Aorta (tissue), 5 donors: ENCODE measurements around the gene B3GALT5. TPM values are rescaled to one million over a fixed set of nuclear protein-coding genes. Genes with fewer than 3 reads are reported as not detected.

Source experiments
- ATAC-seq: fragments of 200-7000 bp; cut with Tn5 transposase; one replicate; pipeline ENCODE4 v1.9.1; 2022; ENCODE audit warnings: moderate library complexity; ENCODE audit not compliant: low FRiP score
- DNase-seq, 2 donors: peaks; one replicate each; pipeline ENCODE4 v3.0.0-alpha.2; 2020
- H3K27ac ChIP-seq, 2 donors: one replicate each; pipeline ENCODE4 v1.5.1; 2013; ENCODE audit warnings: low read length in 2 of 2, mild to moderate bottlenecking in 2 of 2, moderate library complexity in 2 of 2, control low read depth in 1 of 2, inconsistent platforms in 1 of 2, low read depth in 1 of 2
- H3K27me3 ChIP-seq, 2 donors: one replicate each; pipeline ENCODE4 v1.6.1; 2013; ENCODE audit warnings: control low read depth in 1 of 2, low read length in 1 of 2, mild to moderate bottlenecking in 1 of 2, moderate library complexity in 1 of 2; ENCODE audit not compliant: insufficient read depth in 2 of 2, control insufficient read depth in 1 of 2
- H3K36me3 ChIP-seq, 2 donors: one replicate each; pipeline ENCODE4 v1.6.1; 2013; ENCODE audit warnings: control low read depth in 1 of 2, low read length in 1 of 2, mild to moderate bottlenecking in 1 of 2; ENCODE audit not compliant: insufficient read depth in 2 of 2, control insufficient read depth in 1 of 2
- H3K4me1 ChIP-seq, 2 donors: one replicate each; pipeline ENCODE4 v1.6.1; 2013; ENCODE audit warnings: low read length in 2 of 2, control low read depth in 1 of 2, mild to moderate bottlenecking in 1 of 2, moderate library complexity in 1 of 2; ENCODE audit not compliant: insufficient read depth in 2 of 2, control insufficient read depth in 1 of 2
- H3K4me3 ChIP-seq, 2 donors: one replicate each; pipeline ENCODE4 v1.5.1; 2013; ENCODE audit warnings: low read length in 2 of 2, control low read depth in 1 of 2, mild to moderate bottlenecking in 1 of 2
- H3K9me3 ChIP-seq: one replicate; pipeline ENCODE4 v1.6.1; 2013; ENCODE audit warnings: mild to moderate bottlenecking, low read length; ENCODE audit not compliant: control insufficient read depth
- WGBS, 2 donors: extraction: QIAGEN DNeasy Blood & Tissue Kit; methylation state at CpG; one replicate each; pipeline ENCODE4 v1.1.7; 2013; 5-methylcytosine and 5-hydroxymethylcytosine counted together
- intact Hi-C, 2 donors: fragments of 100-400 bp; cut with DNase I; formaldehyde crosslinking; loops; one replicate each; pipeline versions ENCODE4 v1.14.2 to v1.15.0; 2022
- polyA plus RNA-seq, 2 donors: library from polyadenylated mRNA; stranded (reverse); fragments of 200-250 nt; gene quantifications; one replicate each; pipeline ENCODE4 v1.2.3, GENCODE V29; 2013
- total RNA-seq, 2 donors: library from RNA; stranded (reverse); fragmentation: NEBNext Ultra II Directional; extraction: Animal tissue kit (Norgen Biotek cat#: 25700); gene quantifications; one replicate each; pipeline ENCODE4 v1.2.1, GENCODE V29; 2021
- donor health status: healthy with polysubstance abuse.
- donor health status: Bipolar disorder and iron deficiency.
- donor health status: DM: no; HTN: no; CAD: no.
- donor health status: DM: no; HTN: no; CAD: no.
- donor health status: DM: yes; HTN: yes; CAD: no.

B3GALT5 gene
- total and polyA plus RNA-seq, 4 donors = 0.10 to 0.50 (median 0.30) TPM

DNA sequence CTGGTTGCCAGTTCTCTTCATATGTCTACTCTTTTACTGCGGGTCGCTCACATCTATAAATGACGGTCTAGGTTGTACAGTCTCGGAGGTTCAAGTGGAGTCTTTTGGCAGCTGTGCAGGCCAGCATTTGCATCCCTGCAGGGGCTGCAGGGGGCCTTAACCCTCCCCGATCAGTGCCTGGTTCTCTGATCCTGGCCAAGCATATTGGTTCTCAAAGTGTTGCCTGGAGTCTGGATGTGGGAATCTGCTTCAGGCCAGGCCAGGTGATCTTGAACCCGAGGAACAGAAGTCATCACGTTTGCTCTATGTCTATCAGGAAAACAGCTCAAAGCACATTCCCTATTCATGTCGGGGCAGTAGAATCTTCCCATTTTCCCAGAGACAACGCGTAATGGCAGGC is 21.8 kb downstream of the B3GALT5 start:
- WGBS, 2 donors = 92 to 94% methylated on average over 10 of the region's 10 CpGs
- Histone ChIP-seq H3K27ac (no peak overlapping the region), H3K4me3 (no peak overlapping the region), H3K4me1 (no peaks in the 10 kb centered on the region), H3K36me3 (no peaks in the 10 kb centered on the region), H3K27me3 (peaks cover 0 to 2% of the 10 kb centered on the region in 2 donors), H3K9me3 (no peaks in the 10 kb centered on the region)
- intact Hi-C loops = no loop called here
- ATAC-seq (no peak), DNase-seq (no peak)

DNA sequence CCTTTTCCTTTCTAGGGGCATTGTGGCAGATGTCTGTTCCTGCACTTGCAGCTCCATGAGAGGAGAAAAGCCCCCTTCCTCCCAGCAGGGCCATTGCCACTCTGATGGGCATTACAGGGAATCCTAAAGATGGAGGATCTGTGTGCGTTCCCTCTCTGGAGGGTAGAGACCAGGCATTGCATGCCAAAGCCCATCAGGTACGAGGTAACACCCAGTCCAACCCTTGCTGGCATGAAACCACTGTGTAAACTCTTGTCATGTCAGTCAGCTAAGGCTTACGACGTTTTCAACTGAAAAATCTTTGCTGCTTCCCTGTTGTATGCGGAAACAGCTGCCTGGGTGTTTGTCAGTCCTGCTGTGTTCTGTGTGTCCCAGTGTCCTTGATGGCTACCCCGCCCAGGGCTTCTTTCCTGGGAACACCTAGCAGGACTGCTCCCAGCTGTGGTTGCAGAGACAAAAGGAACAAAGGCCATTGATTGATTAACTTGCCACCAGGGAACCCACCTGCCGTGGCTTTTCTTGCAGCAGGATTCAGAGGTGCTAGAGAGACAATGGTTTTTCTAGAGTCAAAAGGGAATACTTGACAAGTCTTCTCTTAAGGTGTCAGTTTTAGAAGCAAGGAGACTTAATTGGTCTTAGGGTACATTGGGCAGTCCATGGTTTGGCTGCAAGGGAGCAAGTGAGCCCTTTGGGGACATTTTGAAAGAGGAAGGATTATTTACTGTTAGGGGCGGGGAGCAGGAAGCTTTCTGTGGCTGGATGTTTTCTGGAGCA is 24.6 kb downstream of the B3GALT5 start:
- no peaks in the 10 kb centered on the region for H3K9me3 ChIP-seq
- H3K4me1 ChIP-seq = no peaks in the 10 kb centered on the region
- WGBS, 2 donors = 71 to 73% methylated on average over 8 of the region's 8 CpGs
- H3K4me3 ChIP-seq = no peak overlapping the region
- no peak for ATAC-seq
- no peaks in the 10 kb centered on the region for H3K36me3 ChIP-seq
- H3K27me3 ChIP-seq = no peaks in the 10 kb centered on the region
- no peak for DNase-seq
- no peak overlapping the region for H3K27ac ChIP-seq
- intact Hi-C loops = no loop called here

DNA sequence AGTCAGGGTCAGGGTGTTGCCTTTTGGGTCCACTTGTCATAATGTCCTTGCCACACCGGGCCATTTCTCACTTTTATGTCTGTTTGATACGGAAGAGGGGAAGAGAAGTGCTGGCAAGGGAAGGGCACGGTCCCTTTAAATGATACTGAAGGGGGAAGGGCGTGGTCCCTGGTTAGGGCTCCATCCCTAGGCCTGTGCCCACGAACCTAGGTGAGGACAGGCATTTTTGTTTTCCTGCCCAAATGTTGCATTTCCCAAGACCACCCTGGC is 25.2 kb downstream of the B3GALT5 start:
- no peak overlapping the region for H3K4me3 ChIP-seq
- H3K9me3 ChIP-seq = no peaks in the 10 kb centered on the region
- no peaks in the 10 kb centered on the region for H3K4me1 ChIP-seq
- H3K27ac ChIP-seq = no peak overlapping the region
- H3K27me3 ChIP-seq = no peaks in the 10 kb centered on the region
- DNase-seq = no peak
- ATAC-seq = no peak
- 72 to 78% methylated on average over 5 of the region's 5 CpGs for WGBS, 2 donors
- intact Hi-C loops = no loop called here
- no peaks in the 10 kb centered on the region for H3K36me3 ChIP-seq

DNA sequence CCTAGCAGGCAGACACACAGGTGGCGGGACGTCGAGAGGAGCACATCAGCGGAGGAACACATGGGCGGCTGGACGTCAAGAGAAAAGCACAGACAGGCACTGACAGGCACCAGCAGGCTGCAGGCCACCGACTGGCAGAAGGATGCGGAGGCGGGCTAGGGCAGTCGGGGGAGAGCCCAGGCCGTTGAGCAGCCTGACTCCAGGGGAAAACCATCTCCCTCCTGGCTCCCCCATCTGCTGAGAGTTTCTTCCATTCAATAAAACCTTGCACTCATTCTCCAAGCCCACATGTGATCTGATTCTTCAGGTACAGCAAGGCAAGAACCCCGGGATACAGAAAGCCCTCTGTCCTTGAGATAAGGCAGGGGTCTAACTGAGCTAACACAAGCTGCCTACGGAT is 25.5 kb downstream of the B3GALT5 start:
- intact Hi-C loops = no loop called here
- H3K4me1 ChIP-seq = no peaks in the 10 kb centered on the region
- ATAC-seq (no peak), DNase-seq (no peak)
- H3K36me3 ChIP-seq = no peaks in the 10 kb centered on the region
- WGBS, 2 donors = 70 to 74% methylated on average over 13 of the region's 13 CpGs
- no peak overlapping the region for H3K27ac ChIP-seq
- H3K4me3 ChIP-seq = no peak overlapping the region
- H3K9me3 ChIP-seq = no peaks in the 10 kb centered on the region
- no peaks in the 10 kb centered on the region for H3K27me3 ChIP-seq

DNA sequence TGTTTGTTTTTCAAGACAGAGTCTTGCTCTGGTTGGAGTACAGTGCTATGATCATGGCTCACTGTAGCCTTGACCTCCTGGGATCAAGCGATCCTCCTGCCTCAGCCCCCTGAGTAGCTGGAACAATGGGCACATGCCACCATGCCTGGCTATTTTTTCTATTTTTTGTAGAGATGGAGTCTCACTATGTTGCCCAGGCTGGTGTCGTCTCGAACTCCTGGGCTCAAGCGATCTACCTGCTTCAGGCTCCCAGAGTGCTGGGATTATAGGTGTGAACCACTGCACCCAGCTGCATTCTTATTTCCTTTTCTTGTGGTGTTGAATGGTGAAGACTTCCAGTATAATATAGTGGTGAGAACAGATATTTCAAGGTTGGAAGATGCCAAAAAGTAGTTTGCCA is 28.0 kb downstream of the B3GALT5 start:
- no peak overlapping the region for H3K4me3 ChIP-seq
- intact Hi-C loops = no loop called here
- no peaks in the 10 kb centered on the region for H3K36me3 ChIP-seq
- WGBS, 2 donors = 94 to 97% methylated on average over 4 of the region's 4 CpGs
- H3K4me1 ChIP-seq = no peaks in the 10 kb centered on the region
- H3K27me3 ChIP-seq = no peaks in the 10 kb centered on the region
- H3K27ac ChIP-seq = no peak overlapping the region
- no peak for ATAC-seq
- DNase-seq = no peak
- H3K9me3 ChIP-seq = peaks cover 2% of the 10 kb centered on the region

DNA sequence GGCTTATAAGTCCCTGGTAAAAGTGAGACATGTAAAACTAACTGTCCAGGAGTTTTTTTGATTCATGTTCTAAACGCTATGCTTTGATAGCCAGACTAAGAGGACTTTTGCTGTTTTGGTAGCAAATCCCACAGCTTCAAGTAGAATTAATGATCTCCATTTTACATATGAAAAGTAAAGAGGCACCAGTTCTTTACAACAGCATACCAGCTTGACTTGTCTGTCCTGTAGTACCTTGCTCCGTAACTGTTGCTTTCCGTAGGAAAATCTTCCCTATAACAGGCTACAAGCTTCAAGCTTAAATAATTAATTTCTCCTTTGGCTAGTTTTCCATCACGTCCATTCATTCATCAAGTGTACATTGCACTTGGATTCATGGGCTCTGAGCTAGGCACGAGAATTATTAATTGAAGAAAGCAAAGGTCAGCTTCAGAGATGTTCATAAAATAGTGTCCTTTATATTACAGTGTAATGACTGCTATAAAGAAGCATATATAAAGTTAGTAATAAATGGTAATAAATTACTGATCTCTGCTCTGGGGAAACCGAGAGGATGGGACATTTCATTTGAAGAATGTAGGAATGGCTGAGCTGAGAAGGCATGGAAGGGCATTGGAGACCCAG is 29.2 kb downstream of the B3GALT5 start:
- WGBS, 2 donors = 49 to 53% methylated on average over 6 of the region's 6 CpGs
- Histone ChIP-seq H3K4me1 (no peaks in the 10 kb centered on the region), H3K9me3 (peaks cover 2% of the 10 kb centered on the region), H3K4me3 (no peak overlapping the region), H3K27me3 (no peaks in the 10 kb centered on the region), H3K36me3 (no peaks in the 10 kb centered on the region), H3K27ac (no peak overlapping the region)
- DNase-seq (no peak), ATAC-seq (no peak)
- intact Hi-C loops = no loop called here

DNA sequence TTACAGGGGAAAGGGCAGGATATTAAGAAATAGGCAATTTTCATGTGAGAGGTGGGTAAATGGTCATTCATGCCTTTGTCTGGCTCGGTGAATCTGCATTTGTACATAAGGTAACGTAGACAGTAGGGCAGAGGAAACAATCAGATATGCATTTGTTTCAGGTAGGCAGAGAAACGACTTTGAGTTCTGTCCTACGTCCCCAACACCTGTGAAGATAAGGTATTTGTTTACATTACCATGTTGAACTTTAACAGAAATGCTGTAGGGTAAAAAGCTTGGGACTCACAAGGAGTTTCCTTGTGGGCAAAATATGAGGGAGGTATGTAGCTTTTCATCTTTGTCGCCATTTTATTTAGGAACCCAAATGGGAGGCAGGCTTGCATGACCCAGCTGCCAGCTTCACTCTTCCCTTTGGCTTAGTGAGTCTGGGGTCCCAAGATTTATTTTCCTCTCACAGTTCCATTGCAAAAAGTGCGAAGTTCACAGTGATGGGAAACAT is 31.4 kb downstream of the B3GALT5 start:
- 71 to 78% methylated on average over 6 of the region's 6 CpGs for WGBS, 2 donors
- no peak overlapping the region for H3K4me3 ChIP-seq
- peaks cover 2% of the 10 kb centered on the region for H3K9me3 ChIP-seq
- no peaks in the 10 kb centered on the region for H3K36me3 ChIP-seq
- DNase-seq (no peak), ATAC-seq (no peak)
- H3K27ac ChIP-seq = no peak overlapping the region
- intact Hi-C loops = no loop called here
- no peaks in the 10 kb centered on the region for H3K4me1 ChIP-seq
- H3K27me3 ChIP-seq = no peaks in the 10 kb centered on the region

DNA sequence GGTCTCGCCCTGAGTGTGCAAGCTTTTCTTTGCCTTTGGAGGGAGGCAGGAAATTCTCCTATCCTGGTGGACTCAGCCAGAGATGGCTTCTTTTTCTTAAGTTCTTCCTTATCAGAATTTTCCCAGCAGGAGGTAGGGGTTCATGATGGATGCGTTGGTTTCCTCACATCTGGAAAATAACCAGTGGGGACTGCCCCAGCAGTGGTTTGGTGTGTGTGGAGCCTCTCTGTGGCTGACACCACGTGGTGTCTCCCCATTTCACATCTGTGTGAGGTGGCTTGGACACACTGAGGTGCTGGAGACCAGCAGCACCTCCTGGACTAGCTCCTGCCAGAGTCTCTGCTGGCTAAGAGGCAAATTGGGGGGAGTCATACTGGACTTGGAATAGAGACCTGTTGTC is 32.6 kb downstream of the B3GALT5 start:
- Histone ChIP-seq H3K4me1 (no peaks in the 10 kb centered on the region), H3K9me3 (peaks cover 2% of the 10 kb centered on the region), H3K4me3 (no peak overlapping the region), H3K36me3 (no peaks in the 10 kb centered on the region), H3K27me3 (no peaks in the 10 kb centered on the region), H3K27ac (no peak overlapping the region)
- DNase-seq (no peak), ATAC-seq (no peak)
- intact Hi-C loops = no loop called here
- WGBS, 2 donors = 71 to 72% methylated on average over 3 of the region's 3 CpGs

DNA sequence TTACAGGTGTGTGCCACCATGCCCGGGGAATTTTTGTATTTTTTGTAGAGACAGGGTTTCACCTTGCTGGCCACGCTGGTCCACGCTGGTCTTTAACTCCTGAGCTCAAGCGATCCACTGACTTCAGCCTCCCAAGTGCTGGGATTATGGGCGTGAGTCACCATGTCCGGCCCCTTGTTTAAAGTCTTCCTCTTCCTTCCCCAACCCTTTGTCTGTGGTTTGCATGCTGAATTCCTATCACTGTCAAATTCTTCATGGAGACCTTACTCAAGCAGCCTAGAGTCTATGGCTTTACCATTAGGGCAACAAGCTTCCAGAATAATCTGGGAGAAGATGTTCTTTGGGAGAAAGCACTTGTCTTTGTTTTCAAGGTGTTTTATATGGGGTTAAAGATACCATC is 34.7 kb downstream of the B3GALT5 start:
- Histone ChIP-seq H3K9me3 (peaks cover 4% of the 10 kb centered on the region), H3K27me3 (no peaks in the 10 kb centered on the region), H3K4me1 (no peaks in the 10 kb centered on the region), H3K27ac (no peak overlapping the region), H3K4me3 (no peak overlapping the region), H3K36me3 (no peaks in the 10 kb centered on the region)
- WGBS, 2 donors = 90 to 94% methylated on average over 6 of the region's 6 CpGs
- no peak for ATAC-seq
- DNase-seq = no peak
- intact Hi-C loops = no loop called here
